HL-60 (cell line): ENCODE data around the gene APCDD1.

Source experiments
- DNase-seq, 2 experiments: peaks; one replicate each; pipeline ENCODE4 v3.0.0-alpha.2; 2010 to 2020; ENCODE audit warnings: low read depth in 1 of 2, low spot score in 1 of 2
- H3K27ac ChIP-seq: fragments of 250-450 bp; sonication (Bioruptor Pico); replicated peaks from 2 replicates; pipeline ENCODE4 v1.5.1; 2020; ENCODE audit warnings: mild to moderate bottlenecking, moderate library complexity
- H3K27me3 ChIP-seq: fragments of 250-450 bp; sonication (Bioruptor Pico); 2 replicates; pipeline ENCODE4 v1.5.1; 2021; ENCODE audit warnings: mild to moderate bottlenecking, moderate library complexity; ENCODE audit not compliant: insufficient read depth, poor library complexity, severe bottlenecking
- H3K4me3 ChIP-seq: replicated peaks from 2 replicates; pipeline ENCODE4 v1.5.1; 2011; ENCODE audit warnings: mild to moderate bottlenecking, control low read depth, low read length; ENCODE audit not compliant: insufficient read depth
- CTCF ChIP-seq: IDR thresholded peaks from one replicate; pipeline ENCODE4 v1.5.1; 2011; ENCODE audit warnings: low read length, control low read depth, inconsistent platforms; ENCODE audit not compliant: insufficient read depth
- GABPA ChIP-seq: IDR thresholded peaks from 2 replicates; pipeline ENCODE4 v1.6.1; 2012; ENCODE audit warnings: low read depth
- POLR2AphosphoS5 ChIP-seq: IDR thresholded peaks from 2 replicates; pipeline ENCODE4 v1.6.1; 2012; ENCODE audit warnings: low read depth
- REST ChIP-seq: IDR thresholded peaks from 2 replicates; pipeline ENCODE4 v1.6.1; 2012; ENCODE audit warnings: low read depth; ENCODE audit not compliant: insufficient replicate concordance
- SPI1 ChIP-seq: IDR thresholded peaks from 2 replicates; pipeline ENCODE4 v1.6.1; 2012; ENCODE audit warnings: low read depth, mild to moderate bottlenecking, borderline replicate concordance

Gene APCDD1

GRCh38 chr18:10516078-10516477 lies 61.6 kb downstream of the APCDD1 start:
- Histone ChIP-seq H3K27ac (no peak overlapping the region), H3K4me3 (no peak overlapping the region), H3K27me3 (no peaks in the 10 kb centered on the region)
- TF ChIP-seq REST, result no peak
- no peak for TF ChIP-seq GABPA
- no peak for TF ChIP-seq POLR2AphosphoS5
- no peak for TF ChIP-seq CTCF
- TF ChIP-seq SPI1, result no peak
- DNase-seq, result no peak

GRCh38 chr18:10518595-10519255 lies 64.3 kb downstream of the APCDD1 start:
- no peak overlapping the region for H3K4me3 ChIP-seq
- no peak overlapping the region for H3K27ac ChIP-seq
- H3K27me3 ChIP-seq, result no peaks in the 10 kb centered on the region
- DNase-seq, result peak; percentile 43 to 75
- no peak for TF ChIP-seq REST
- no peak for TF ChIP-seq GABPA
- TF ChIP-seq CTCF, result no peak
- no peak for TF ChIP-seq POLR2AphosphoS5
- TF ChIP-seq SPI1, result no peak

GRCh38 chr18:10519366-10519765 lies 64.9 kb downstream of the APCDD1 start:
- Histone ChIP-seq H3K27ac (no peak overlapping the region), H3K27me3 (no peaks in the 10 kb centered on the region), H3K4me3 (no peak overlapping the region)
- no peak for DNase-seq
- TF ChIP-seq REST, result no peak
- TF ChIP-seq POLR2AphosphoS5, result no peak
- no peak for TF ChIP-seq CTCF
- no peak for TF ChIP-seq SPI1
- no peak for TF ChIP-seq GABPA
